Measurements from ENCODE around the gene HPCA. TPM values are rescaled to one million over a fixed set of nuclear protein-coding genes. Genes with fewer than 3 reads are reported as not detected.
"Not testable (repeated sequence)": the region's sequence is repeated elsewhere in the genome, so short reads cannot be mapped to it uniquely, and the experiment has no call there.

HPCA gene
- total RNA-seq, 2 donors from 2014 or later, result 0.36 TPM; not detected in 1

DNA sequence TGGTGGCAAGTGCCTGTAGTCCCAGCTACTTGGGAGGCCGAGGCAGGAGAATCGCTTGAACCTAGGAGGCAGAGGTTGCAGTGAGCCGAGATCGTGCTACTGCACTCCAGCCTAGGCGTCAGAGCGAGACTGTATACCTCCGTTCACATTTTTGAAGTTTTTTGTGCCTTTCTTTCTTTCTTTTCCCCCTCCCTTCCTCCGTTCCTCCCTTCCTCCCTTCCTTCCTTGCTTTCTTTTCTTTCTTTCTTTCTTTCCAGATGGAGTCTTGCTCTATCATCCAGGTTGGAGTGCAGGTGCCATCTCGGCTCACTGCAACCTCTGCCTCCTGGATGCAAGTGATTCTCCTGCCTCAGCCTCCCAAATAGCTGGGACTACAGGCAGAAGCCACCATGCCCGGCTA is 19.3 kb downstream of the HPCA start:
- H3K27ac Mint-ChIP-seq; DNase-seq; H3K36me3 Mint-ChIP-seq (ENCODE audit: insufficient read depth in 2 of 2); H3K4me1 Mint-ChIP-seq (ENCODE audit: low read depth); H3K4me3 Mint-ChIP-seq; H3K9me3 Mint-ChIP-seq; ATAC-seq (replicated peaks in 1 of 2): not testable (repeated sequence)
- peaks cover 25% of the 10 kb centered on the region for H3K27me3 Mint-ChIP-seq (ENCODE audit: low read depth)

DNA sequence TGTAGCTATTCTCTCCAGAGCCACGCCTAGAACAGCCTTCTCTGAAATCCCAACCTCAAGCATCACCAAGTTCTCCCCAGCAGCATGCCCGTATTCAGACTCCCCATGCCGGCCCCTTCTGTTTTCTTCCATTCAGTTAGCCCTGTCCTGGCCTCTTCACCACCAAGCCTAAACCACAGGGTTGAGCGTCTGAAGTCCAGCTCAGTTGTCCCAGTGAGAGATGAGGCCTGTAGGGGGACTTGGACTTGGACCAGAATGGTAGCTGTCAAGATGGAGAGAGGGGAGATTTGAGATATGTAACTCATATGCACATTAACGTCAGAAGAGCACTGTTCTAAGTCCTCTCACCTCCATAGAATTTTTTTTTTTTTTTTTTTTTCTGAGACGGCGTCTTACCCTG is 20.4 kb downstream of the HPCA start:
- Mint-ChIP-seq H3K27ac (no peak overlapping the region), H3K4me1 (ENCODE audit: low read depth) (no peaks in the 10 kb centered on the region)
- no peak for ATAC-seq (replicated peaks in 1 of 2)

DNA sequence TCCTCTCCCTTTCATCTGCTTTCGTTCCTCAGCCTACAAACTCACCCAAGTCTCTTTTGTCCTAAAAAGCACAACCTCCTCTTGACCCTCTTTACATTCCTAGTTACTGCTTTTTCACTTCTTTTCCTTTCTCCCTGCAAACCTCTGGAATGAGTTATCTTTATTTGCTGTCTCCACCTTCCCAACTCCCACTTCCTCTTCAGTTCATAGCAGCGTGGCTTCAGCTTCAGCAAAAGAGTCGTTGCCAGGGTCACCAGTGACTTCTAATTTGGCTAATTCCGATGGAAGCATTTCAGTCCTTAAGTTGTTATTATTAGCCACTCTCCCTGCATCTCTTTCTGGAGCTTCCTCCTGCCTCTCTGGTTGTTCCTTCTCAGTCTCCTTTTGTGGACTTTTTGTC is 21.1 kb downstream of the HPCA start:
- Mint-ChIP-seq H3K36me3 (ENCODE audit: insufficient read depth in 2 of 2) (no peaks in the 10 kb centered on the region), H3K27ac (no peak overlapping the region), H3K27me3 (ENCODE audit: low read depth) (peaks cover 12% of the 10 kb centered on the region), H3K4me1 (ENCODE audit: low read depth) (no peaks in the 10 kb centered on the region), H3K4me3 (no peak overlapping the region), H3K9me3 (no peaks in the 10 kb centered on the region)
- no peak for DNase-seq
- no peak for ATAC-seq (replicated peaks in 1 of 2)

More for the DNA sequence above, 20.4 kb downstream of the HPCA start:
- Mint-ChIP-seq H3K27me3 (ENCODE audit: low read depth) (peaks cover 20% of the 10 kb centered on the region), H3K4me3 (no peak overlapping the region), H3K9me3 (no peaks in the 10 kb centered on the region), H3K36me3 (ENCODE audit: insufficient read depth in 2 of 2) (peaks cover 0 to 2% of the 10 kb centered on the region in 2 donors)
- no peak for DNase-seq

DNA sequence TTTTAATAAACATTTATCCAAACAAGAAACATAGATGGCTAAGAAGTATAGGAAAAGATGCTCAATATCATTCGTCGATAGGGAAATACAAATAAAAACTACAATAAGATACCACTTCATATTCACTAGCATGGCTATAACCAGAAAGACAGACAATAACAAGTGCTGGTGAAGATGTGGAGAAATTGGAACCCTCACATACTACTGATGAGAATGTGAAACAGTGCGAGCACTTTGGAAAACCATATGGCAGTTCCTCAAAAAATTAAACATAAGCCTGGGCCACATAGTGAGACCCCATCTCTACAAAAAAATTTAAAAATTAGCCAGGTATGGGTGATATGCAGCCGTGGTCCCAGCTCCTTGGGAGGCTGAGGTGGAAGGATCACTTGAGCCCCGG is 24.0 kb downstream of the HPCA start:
- Mint-ChIP-seq H3K4me1 (ENCODE audit: low read depth) (no peaks in the 10 kb centered on the region), H3K27ac (no peak overlapping the region), H3K36me3 (ENCODE audit: insufficient read depth in 2 of 2) (no peaks in the 10 kb centered on the region), H3K9me3 (no peaks in the 10 kb centered on the region), H3K4me3 (no peak overlapping the region), H3K27me3 (ENCODE audit: low read depth) (no peaks in the 10 kb centered on the region)
- DNase-seq (no peak), ATAC-seq (replicated peaks in 1 of 2) (no peak)

DNA sequence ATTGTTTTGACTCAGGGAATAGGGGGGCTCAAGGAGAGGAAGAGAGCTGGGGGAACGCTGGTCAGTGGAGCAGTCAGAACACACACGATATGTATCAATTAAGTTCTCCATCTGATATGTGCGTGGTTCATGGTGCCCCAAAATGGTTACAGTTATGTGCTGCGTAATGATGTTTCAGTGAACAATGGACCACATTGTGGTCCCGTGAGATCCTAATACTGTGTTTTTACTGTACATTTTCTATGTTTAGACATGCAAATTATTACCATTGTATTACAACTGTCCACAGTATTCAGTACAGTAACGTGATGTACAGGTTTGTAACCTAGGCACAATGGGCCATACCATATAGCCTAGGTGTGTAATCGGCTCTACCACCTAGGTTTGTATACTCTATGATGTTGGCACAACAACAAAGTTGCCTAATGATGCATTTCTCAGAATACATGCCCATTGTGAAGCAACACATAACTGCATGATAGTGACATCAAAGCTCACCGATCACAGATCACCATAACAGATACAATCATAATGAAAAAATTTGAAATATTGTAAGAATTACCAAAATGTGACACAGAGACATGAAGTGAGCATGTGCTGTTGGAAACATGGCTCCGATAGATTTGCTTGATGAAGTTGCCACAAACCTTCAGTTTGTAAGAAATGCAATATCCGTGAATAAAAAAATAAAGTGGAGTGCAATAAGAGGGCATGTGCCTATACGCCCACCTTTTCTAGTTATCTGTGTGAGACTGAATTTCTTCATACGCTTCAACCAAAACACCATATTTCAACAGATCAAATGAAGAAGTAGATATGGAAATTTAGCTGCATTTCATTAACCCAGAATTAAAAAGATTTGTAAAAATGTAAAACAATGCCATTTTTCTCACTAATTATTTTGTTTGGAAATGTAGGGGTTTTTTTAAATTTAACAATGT is 29.7 kb downstream of the HPCA start:
- peaks cover 23% of the 10 kb centered on the region for H3K27me3 Mint-ChIP-seq (ENCODE audit: low read depth)
- no peak overlapping the region for H3K27ac Mint-ChIP-seq
- no peaks in the 10 kb centered on the region for H3K36me3 Mint-ChIP-seq (ENCODE audit: insufficient read depth in 2 of 2)
- DNase-seq (no peak), ATAC-seq (replicated peaks in 1 of 2) (no peak)
- H3K4me1 Mint-ChIP-seq (ENCODE audit: low read depth), result peaks cover 20% of the 10 kb centered on the region
- no peaks in the 10 kb centered on the region for H3K9me3 Mint-ChIP-seq
- H3K4me3 Mint-ChIP-seq, result no peak overlapping the region

DNA sequence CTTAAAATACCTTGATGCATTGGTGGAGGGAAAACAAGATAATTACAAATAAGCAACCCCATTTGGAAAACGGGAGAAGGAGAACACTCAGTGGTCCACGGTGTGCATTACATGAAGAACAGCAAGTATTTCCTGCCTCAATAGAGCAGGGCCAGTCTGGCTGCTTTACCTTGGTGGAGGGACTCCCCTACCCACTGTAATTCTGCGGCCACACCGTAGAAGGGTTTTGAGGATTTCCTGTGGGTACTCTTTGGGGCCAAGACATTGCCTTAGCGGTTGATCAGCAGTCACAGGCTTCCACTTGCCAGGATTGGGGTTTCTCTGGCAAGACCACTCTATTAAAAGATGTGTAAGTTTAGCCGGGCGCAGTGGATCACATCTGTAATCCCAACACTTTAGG is 31.2 kb downstream of the HPCA start:
- no peak overlapping the region for H3K27ac Mint-ChIP-seq
- H3K4me3 Mint-ChIP-seq, result no peak overlapping the region
- ATAC-seq (replicated peaks in 1 of 2) (peak; percentile 67 to 69), DNase-seq (peak; percentile 23 to 29)
- H3K36me3 Mint-ChIP-seq (ENCODE audit: insufficient read depth in 2 of 2), result no peaks in the 10 kb centered on the region
- H3K9me3 Mint-ChIP-seq, result no peaks in the 10 kb centered on the region
- H3K4me1 Mint-ChIP-seq (ENCODE audit: low read depth), result peaks cover 20% of the 10 kb centered on the region
- H3K27me3 Mint-ChIP-seq (ENCODE audit: low read depth), result peaks cover 34% of the 10 kb centered on the region

DNA sequence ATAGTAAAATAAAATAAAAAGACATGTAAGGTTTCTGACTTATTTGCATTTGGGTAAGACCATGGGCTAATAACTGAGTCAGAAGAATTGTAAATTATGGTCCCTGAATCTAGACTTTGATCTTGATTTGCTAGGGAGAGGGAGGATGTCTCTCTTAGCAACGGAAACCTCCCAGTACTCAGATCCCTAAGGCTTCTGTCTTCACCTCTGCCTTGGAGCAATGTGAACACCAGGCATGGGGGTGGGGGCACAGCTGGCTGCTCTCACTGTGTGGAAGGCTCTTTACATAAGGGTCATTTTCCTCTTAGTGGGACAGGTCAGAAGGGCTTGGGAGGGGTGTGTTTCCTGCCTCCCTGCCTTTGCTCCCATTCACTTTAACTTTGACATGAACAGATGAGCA is 31.9 kb downstream of the HPCA start:
- H3K27me3 Mint-ChIP-seq (ENCODE audit: low read depth), result peaks cover 41% of the 10 kb centered on the region
- H3K27ac Mint-ChIP-seq, result no peak overlapping the region

DNA sequence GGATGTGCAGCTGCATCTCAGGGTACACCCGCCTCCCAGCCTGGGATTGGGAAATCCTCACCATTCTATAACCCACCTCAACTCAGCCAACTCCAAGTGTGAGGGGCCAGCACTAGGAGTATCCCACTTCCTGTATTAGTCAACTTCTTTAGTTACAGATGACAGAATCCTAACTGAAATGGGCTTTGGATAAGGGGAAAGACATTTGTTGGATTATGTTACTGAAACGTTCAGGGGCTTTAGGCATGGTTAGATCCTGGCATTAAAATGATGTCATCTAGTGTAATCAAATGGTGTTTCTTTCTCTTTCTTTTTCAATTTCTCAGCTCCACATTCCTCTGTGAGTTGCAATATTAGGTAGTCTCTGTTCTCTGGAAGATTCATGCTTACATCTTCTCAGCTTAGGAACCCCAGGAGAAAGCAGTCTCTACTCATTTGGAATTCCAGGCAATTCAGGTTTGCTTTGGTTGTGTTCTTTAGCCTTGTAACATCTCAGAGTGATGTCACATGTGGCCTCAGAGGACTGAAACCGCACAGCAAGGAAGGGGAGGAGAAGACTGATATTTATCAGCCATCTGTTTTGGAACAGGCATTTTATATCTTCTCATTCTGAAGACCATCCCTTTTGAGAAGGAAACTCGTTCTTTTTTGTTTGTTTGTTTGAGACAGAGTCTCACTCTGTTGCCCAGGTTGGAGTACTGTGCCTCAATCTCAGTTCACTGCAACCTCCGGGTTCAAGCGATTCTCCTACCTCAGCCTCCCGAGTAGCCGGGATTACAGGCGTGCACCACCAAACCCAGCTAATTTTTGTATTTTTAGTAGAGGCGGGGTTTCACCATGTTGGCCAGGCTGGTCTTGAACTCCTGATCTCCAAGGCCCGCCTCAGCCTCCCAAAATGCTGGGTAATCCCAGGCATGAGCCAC is 33.8 kb downstream of the HPCA start:
- no peak for DNase-seq
- Mint-ChIP-seq H3K36me3 (ENCODE audit: insufficient read depth in 2 of 2) (peaks cover 2 to 3% of the 10 kb centered on the region in 2 donors), H3K4me3 (peak overlapping the region in 1 of 2 donors; percentile 59), H3K27me3 (ENCODE audit: low read depth) (peaks cover 60% of the 10 kb centered on the region), H3K4me1 (ENCODE audit: low read depth) (peaks cover 26% of the 10 kb centered on the region), H3K27ac (peak overlapping the region; percentile 54), H3K9me3 (no peaks in the 10 kb centered on the region)
- peak in 1 of 2 donors; percentile 27 for ATAC-seq (replicated peaks in 1 of 2)

More for the DNA sequence above, 31.9 kb downstream of the HPCA start:
- H3K36me3 Mint-ChIP-seq (ENCODE audit: insufficient read depth in 2 of 2), result peaks cover 0 to 2% of the 10 kb centered on the region in 2 donors
- H3K4me3 Mint-ChIP-seq, result no peak overlapping the region
- no peaks in the 10 kb centered on the region for H3K9me3 Mint-ChIP-seq
- ATAC-seq (replicated peaks in 1 of 2), result no peak
- no peak for DNase-seq
- H3K4me1 Mint-ChIP-seq (ENCODE audit: low read depth), result peaks cover 20% of the 10 kb centered on the region

DNA sequence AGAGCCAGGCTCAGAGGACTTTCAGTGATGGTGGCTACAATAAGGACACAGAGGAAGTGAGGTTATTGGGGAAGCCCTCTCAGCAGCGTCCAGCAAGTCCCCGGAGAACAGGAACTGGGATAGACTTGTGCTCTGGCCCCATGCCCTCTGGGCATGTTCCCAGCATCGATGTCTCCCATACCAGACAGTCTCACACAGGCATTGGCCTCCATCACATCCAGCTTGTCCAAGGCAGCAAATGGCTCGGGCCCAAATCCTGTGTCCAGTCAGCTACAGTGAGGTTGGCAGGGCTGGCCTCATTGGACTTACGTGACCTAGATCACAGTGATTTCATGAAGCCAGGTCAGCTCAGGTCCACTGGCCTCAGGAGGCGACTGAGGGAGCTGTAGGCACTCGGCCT is 34.5 kb downstream of the HPCA start:
- Mint-ChIP-seq H3K27ac (no peak overlapping the region), H3K27me3 (ENCODE audit: low read depth) (peaks cover 67% of the 10 kb centered on the region)

DNA sequence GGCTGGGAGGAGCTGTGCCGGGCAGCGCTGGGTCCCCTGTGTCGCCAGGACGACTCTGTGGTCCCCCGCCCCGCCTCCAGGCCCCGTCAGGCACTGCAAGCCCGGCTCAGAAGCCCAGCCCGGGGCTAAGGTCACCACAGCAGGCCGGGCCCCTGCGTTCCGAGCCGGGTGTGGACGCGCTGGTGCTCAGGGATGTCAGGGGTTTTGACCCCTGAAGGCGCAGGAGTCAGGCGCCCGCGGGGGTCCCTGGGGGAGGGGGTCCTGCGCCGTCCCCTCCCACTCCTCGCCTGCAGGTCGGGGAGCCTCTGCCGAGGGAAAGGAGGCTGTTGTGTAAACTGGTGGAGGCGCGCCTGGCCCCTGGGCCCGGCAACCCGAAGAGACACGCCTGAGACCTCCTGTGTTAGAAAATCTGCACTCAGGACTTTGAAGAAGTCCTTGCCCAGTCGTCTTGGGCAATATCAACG is 38.6 kb downstream of the HPCA start:
- peak; percentile 59 to 63 for ATAC-seq (replicated peaks in 1 of 2)
- peak; percentile 39 to 42 for DNase-seq
- Mint-ChIP-seq H3K27ac (no peak overlapping the region), H3K4me3 (peak overlapping the region; percentile 66 to 77), H3K36me3 (ENCODE audit: insufficient read depth in 2 of 2) (peaks cover 3 to 4% of the 10 kb centered on the region in 2 donors), H3K4me1 (ENCODE audit: low read depth) (peaks cover 26% of the 10 kb centered on the region), H3K9me3 (peaks cover 0 to 2% of the 10 kb centered on the region in 2 donors), H3K27me3 (ENCODE audit: low read depth) (peaks cover 68% of the 10 kb centered on the region)

More for the DNA sequence above, 34.5 kb downstream of the HPCA start:
- peaks cover 2 to 3% of the 10 kb centered on the region in 2 donors for H3K36me3 Mint-ChIP-seq (ENCODE audit: insufficient read depth in 2 of 2)
- no peak overlapping the region for H3K4me3 Mint-ChIP-seq
- peaks cover 34% of the 10 kb centered on the region for H3K4me1 Mint-ChIP-seq (ENCODE audit: low read depth)
- DNase-seq (no peak), ATAC-seq (replicated peaks in 1 of 2) (no peak)
- H3K9me3 Mint-ChIP-seq, result no peaks in the 10 kb centered on the region

DNA sequence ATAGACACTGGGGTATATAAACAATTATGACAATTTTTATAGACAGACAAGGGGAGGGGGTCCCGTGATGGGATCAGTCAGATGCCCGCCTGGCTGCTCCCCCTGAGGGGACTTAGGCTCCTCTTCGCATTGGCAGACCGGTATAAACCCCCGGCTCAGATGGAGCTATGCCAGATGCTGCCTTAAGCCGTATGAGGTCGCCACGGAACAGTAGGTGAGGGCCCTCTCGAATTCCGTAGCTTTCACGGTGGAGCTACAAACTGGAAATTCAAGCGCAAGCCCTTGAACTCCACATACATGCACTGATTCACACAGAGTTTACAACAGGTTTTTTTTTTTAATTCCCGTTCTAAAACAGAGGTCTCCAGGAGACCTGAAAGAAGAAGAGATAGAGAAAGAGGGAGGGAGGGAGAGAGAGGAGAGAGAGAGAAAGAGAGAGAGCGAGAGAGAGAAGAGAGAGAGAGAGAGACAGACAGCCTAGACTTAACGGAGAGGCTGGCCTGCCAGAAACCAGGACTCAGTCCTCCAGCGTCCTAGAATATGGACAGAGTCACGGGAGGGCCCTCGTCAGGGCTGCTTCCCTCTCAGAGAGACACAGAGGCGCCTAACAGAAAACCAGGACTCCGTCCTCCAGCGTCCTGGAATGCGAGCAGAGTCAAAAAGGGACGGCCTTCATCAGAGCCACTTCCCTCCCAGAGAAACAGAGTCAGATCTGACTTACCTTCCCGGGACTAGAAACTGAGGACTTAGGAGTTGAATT is 39.3 kb downstream of the HPCA start:
- ATAC-seq (replicated peaks in 1 of 2) (peak; percentile 58 to 63), DNase-seq (peak; percentile 20 to 39)
- H3K4me1 Mint-ChIP-seq (ENCODE audit: low read depth), result peaks cover 19% of the 10 kb centered on the region
- peaks cover 0 to 2% of the 10 kb centered on the region in 2 donors for H3K9me3 Mint-ChIP-seq
- H3K27me3 Mint-ChIP-seq (ENCODE audit: low read depth), result peaks cover 61% of the 10 kb centered on the region
- H3K36me3 Mint-ChIP-seq (ENCODE audit: insufficient read depth in 2 of 2), result peaks cover 3 to 4% of the 10 kb centered on the region in 2 donors
- H3K4me3 Mint-ChIP-seq, result peak overlapping the region; percentile 66 to 77
- peak overlapping the region; percentile 68 for H3K27ac Mint-ChIP-seq

DNA sequence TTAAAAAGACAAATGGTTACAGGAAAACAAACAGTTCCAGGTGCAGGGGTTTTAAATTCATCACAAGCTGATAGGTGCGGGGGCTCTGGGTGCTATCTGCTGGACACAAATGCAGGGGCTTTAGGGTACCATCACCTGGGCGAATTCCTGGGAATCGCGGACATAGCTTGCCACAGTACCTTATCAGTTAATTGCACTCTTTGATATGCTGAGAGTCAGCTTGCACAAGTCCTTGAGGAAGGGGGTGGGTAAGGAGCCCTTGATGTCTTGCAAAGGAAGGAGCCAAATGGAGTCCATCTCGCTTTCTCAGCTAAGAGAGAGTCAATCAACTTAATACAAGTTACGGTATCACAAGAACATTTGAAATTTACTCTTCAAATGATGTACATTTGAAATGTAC is 40.3 kb downstream of the HPCA start:
- Mint-ChIP-seq H3K9me3 (peaks cover 0 to 2% of the 10 kb centered on the region in 2 donors), H3K4me3 (no peak overlapping the region), H3K27ac (peak overlapping the region; percentile 23), H3K4me1 (ENCODE audit: low read depth) (peaks cover 19% of the 10 kb centered on the region), H3K27me3 (ENCODE audit: low read depth) (peaks cover 54% of the 10 kb centered on the region), H3K36me3 (ENCODE audit: insufficient read depth in 2 of 2) (peaks cover 3 to 4% of the 10 kb centered on the region in 2 donors)
- ATAC-seq (replicated peaks in 1 of 2) (no peak), DNase-seq (no peak)

Measured in activated T-cell treated with anti-CD3 and anti-CD28 coated beads, Interleukin-2, amount 50 U/mL, for 72 hours (primary cell).